Cardiac muscle cell (in vitro differentiated cells and primary cell): ENCODE measurements around the gene ISM1. TPM values are rescaled to one million over a fixed set of nuclear protein-coding genes. Genes with fewer than 3 reads are reported as not detected.

Experiments
- DNase-seq, 2 donors: peaks; one replicate each; pipeline versions ENCODE4 v3.0.0 to v3.0.0-alpha.2; 2010 to 2017; ENCODE audit warnings: low read depth in 1 of 2, low spot score in 1 of 2
- H3K27ac ChIP-seq: fragments of 200-600 bp; sonication (generic); 2 replicates; pipeline ENCODE4 v1.5.1; 2016
- H3K27me3 ChIP-seq: fragments of 200-600 bp; sonication (generic); 2 replicates; pipeline ENCODE4 v1.6.0; 2016; ENCODE audit warnings: control low read depth
- H3K36me3 ChIP-seq: fragments of 200-600 bp; sonication (generic); 2 replicates; pipeline ENCODE4 v1.5.1; 2016; ENCODE audit warnings: control low read depth
- H3K4me1 ChIP-seq: fragments of 200-600 bp; sonication (generic); 2 replicates; pipeline ENCODE4 v1.8.1; 2017; ENCODE audit warnings: low read depth, mild to moderate bottlenecking, mixed run types
- H3K4me3 ChIP-seq: fragments of 200-600 bp; sonication (generic); 2 replicates; pipeline ENCODE4 v1.5.1; 2016; ENCODE audit warnings: mild to moderate bottlenecking
- H3K9me3 ChIP-seq: fragments of 200-600 bp; sonication (generic); 2 replicates; pipeline ENCODE4 v1.5.1; 2017; ENCODE audit warnings: low read depth, mild to moderate bottlenecking, control low read depth
- polyA plus RNA-seq: library from polyadenylated mRNA; unstranded; fragments of >200 nt; fragmentation: Nextera tagmentation; extraction: Ambion mirVana; gene quantifications from 2 replicates; pipeline ENCODE4 v1.2.1, GENCODE V29; 2016
- total RNA-seq: library from RNA; depleted of rRNA; stranded (reverse); fragments of >200 nt; gene quantifications from 2 replicates; pipeline ENCODE4 v1.2.3, GENCODE V29; 2016
- TF ChIP-seq, protein P1 (sequence below): IDR thresholded peaks from 2 replicates; pipeline ENCODE4 v1.5.1; 2012; ENCODE audit warnings: low read depth, mild to moderate bottlenecking, low read length

The ISM1 gene
- total and polyA plus RNA-seq, 2 experiments from 2014 or later, result 0.21 to 0.59 TPM

DNA sequence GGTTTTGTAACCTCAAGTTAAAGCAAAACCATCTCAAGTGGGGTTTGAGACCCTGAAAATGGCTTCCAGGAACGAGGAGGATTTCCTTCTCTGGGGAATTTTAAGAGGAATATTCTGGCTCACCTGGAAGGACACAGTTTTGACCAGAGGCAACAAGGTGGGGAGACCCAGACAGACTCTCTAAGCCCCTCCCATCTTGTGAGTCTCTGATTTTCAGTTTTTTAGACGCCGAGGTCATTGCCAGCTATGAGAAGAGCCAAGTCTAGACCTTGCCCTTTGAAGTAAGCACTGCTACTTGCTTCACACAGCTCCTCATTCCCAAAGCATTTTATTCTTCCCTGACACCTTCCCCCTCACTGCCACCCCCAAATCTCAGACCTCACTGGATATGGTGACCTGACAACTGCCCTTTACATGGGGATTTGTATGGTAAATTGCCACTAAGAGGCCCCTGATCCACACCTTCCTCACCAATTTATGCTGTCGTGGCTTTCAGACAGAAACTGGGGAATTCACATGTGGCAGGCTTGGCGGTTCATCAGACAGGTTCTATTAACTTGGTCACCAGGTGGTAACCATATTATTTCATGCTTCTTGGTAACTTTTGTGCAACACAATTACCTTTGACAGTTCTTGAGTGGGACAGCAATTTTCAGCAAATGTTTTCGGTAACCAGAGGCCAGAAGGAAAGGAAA lies 116.2 kb downstream of the ISM1 start:
- TF ChIP-seq, protein P1, sequence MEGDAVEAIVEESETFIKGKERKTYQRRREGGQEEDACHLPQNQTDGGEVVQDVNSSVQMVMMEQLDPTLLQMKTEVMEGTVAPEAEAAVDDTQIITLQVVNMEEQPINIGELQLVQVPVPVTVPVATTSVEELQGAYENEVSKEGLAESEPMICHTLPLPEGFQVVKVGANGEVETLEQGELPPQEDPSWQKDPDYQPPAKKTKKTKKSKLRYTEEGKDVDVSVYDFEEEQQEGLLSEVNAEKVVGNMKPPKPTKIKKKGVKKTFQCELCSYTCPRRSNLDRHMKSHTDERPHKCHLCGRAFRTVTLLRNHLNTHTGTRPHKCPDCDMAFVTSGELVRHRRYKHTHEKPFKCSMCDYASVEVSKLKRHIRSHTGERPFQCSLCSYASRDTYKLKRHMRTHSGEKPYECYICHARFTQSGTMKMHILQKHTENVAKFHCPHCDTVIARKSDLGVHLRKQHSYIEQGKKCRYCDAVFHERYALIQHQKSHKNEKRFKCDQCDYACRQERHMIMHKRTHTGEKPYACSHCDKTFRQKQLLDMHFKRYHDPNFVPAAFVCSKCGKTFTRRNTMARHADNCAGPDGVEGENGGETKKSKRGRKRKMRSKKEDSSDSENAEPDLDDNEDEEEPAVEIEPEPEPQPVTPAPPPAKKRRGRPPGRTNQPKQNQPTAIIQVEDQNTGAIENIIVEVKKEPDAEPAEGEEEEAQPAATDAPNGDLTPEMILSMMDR, result no peak

DNA sequence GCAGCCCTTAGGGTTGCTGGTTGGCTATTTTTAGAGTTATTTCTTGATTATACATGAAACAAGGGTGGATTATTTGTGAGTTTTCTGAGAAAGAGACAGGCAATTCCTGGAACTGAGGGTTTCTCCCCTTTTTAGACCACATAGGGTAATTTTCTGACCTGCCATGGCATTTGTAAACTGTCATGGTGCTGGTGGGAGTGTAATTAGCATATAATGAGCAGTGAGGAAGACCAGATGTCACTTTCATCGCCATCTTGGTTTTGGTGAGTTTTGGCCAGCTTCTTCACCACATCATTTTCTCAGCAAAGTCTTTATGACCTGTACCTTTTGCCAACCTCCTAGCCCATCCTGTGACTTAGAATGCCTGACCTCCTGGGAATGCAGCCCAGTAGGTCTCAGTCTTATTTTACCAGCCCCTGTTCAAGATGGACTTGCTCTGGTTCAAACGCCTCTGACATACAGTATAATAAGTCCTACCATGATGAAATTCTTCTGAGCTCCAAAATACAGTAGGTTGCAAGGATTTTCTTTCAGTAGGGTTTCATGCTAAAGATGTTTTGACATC lies 117.1 kb downstream of the ISM1 start:
- H3K4me3 ChIP-seq, result no peak overlapping the region
- H3K36me3 ChIP-seq, result no peaks in the 10 kb centered on the region
- H3K27ac ChIP-seq, result no peak overlapping the region
- no peak for DNase-seq
- no peaks in the 10 kb centered on the region for H3K9me3 ChIP-seq
- peaks cover 18% of the 10 kb centered on the region for H3K4me1 ChIP-seq
- TF ChIP-seq, protein P1, result no peak
- H3K27me3 ChIP-seq, result no peaks in the 10 kb centered on the region

More for the DNA sequence above, 116.2 kb downstream of the ISM1 start:
- peaks cover 18% of the 10 kb centered on the region for H3K4me1 ChIP-seq
- no peaks in the 10 kb centered on the region for H3K27me3 ChIP-seq
- no peak overlapping the region for H3K27ac ChIP-seq
- no peak for DNase-seq
- no peaks in the 10 kb centered on the region for H3K36me3 ChIP-seq
- no peaks in the 10 kb centered on the region for H3K9me3 ChIP-seq
- no peak overlapping the region for H3K4me3 ChIP-seq

DNA sequence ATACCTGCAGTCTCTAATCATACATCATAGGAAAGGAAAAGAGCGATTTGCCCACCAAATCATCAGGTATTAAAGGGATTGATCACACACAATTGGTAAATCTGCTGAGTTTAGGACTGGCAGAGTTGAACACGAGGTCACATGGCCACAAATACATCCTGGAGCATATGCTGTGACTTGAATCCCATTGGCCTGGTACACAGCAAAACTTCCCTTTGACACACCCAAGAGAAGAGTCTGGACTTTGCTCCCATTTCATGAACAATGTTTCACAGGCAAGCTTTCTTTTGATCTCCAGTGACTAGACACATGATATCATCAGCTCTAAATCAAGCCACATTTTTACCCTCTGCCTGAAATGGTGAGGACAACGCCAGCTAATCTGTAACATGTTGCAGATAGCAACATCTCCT lies 117.9 kb downstream of the ISM1 start:
- Histone ChIP-seq H3K4me1 (peaks cover 18% of the 10 kb centered on the region), H3K27ac (no peak overlapping the region), H3K36me3 (no peaks in the 10 kb centered on the region), H3K27me3 (no peaks in the 10 kb centered on the region), H3K9me3 (no peaks in the 10 kb centered on the region), H3K4me3 (no peak overlapping the region)
- no peak for DNase-seq
- TF ChIP-seq, protein P1, result no peak

DNA sequence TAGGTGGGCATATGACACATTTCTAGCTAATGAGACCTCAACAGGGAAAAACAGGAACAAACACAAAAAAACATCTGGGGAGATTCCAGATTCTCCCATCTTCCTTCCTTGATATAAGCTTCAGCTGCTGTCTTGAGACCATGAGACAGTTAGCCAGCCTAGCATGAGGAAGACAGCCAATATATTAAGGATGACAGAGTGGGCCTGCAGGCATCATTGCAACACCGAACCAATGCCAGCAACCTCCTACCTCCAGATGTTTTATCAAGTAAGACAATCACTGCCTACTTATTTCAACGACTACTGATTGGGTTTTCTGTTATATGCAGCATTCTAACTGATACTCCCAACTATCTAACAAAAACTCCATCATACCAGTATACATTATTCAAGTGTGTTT lies 119.0 kb downstream of the ISM1 start:
- H3K27me3 ChIP-seq, result no peaks in the 10 kb centered on the region
- peaks cover 18% of the 10 kb centered on the region for H3K4me1 ChIP-seq
- no peak for DNase-seq
- H3K27ac ChIP-seq, result no peak overlapping the region
- H3K36me3 ChIP-seq, result no peaks in the 10 kb centered on the region
- TF ChIP-seq, protein P1, result no peak
- no peaks in the 10 kb centered on the region for H3K9me3 ChIP-seq
- H3K4me3 ChIP-seq, result no peak overlapping the region

DNA sequence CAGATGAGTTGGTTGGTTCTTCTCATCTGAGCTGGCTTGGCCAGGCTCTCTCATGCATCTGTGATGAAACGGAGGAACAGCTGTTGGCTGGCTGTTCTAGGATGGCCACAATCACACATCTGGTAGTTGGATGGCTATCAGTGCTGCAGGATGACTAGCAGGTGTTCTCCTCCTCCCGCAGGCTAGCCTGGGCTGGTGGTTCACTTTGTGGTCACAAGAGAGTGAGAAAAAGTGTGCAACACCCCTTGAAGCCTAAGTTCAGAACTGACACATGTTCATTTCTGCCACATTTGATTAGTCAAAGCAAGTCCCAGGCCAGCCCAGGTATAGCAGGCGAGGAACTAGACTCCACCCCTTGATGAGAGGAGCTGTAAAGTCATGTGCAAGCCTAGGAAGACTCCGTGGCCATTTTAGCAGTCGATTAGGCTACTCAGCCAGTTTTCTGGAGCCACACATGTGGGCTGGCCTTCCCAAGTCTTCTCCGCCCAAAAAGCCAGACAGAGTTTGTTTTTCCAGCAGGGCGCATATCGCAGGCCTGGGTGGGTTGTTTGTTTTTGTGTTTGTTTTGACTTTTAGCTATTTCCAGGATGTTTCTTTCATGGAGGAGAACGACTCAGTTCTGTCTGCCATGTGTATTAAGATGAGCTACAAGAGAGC lies 120.8 kb downstream of the ISM1 start:
- H3K36me3 ChIP-seq, result no peaks in the 10 kb centered on the region
- no peaks in the 10 kb centered on the region for H3K27me3 ChIP-seq
- peaks cover 18% of the 10 kb centered on the region for H3K4me1 ChIP-seq
- TF ChIP-seq, protein P1, result no peak
- H3K4me3 ChIP-seq, result no peak overlapping the region
- DNase-seq, result no peak
- H3K27ac ChIP-seq, result no peak overlapping the region
- no peaks in the 10 kb centered on the region for H3K9me3 ChIP-seq
